ENCODE measurements around the gene NAGS.
A peak's percentile ranks its signal among the peaks of the same experiment; 100 is the strongest.
"Not testable (repeated sequence)": the region's sequence is repeated elsewhere in the genome, so short reads cannot be mapped to it uniquely, and the experiment has no call there.

NAGS gene

GRCh38 chr17:43970366-43970765 lies 34.1 kb upstream of the NAGS start:
- Histone ChIP-seq H3K36me3 (replicated peaks in 1 of 2; ENCODE audit: control insufficient read depth in 2 of 2, insufficient read depth in 2 of 2, low read length in 2 of 2) (no peaks in the 10 kb centered on the region), H3K4me2 (ENCODE audit: insufficient read depth, low read length, poor library complexity, severe bottlenecking) (no peak overlapping the region), H4K91ac (ENCODE audit: low read depth, low read length, poor library complexity) (no peak overlapping the region), H3K79me1 (ENCODE audit: low read depth, low read length) (no peaks in the 10 kb centered on the region), H4K8ac (ENCODE audit: low read depth, low read length) (no peak overlapping the region), H2AFZ (ENCODE audit: low read length) (no peak overlapping the region), H3K14ac (ENCODE audit: low read length) (no peak overlapping the region), H2BK15ac (ENCODE audit: low read length) (no peak overlapping the region), H2BK5ac (ENCODE audit: low read length) (no peak overlapping the region), H3K9ac (ENCODE audit: low read depth, low read length, poor library complexity) (no peak overlapping the region), H3K4me3 (ENCODE audit: low read length in 2 of 2) (no peak overlapping the region), H3K27ac (replicated peaks; ENCODE audit: low read length) (no peak overlapping the region), H3K4ac (ENCODE audit: low read length) (no peak overlapping the region), H3K4me1 (ENCODE audit: control insufficient read depth in 2 of 2, insufficient read depth in 1 of 2, low read depth in 1 of 2, low read length in 2 of 2) (peaks cover 3% of the 10 kb centered on the region in 2 donors), H2AK5ac (ENCODE audit: low read depth, low read length) (no peak overlapping the region), H2BK12ac (ENCODE audit: low read length) (no peak overlapping the region), H3K9me3 (replicated peaks in 1 of 2; ENCODE audit: control insufficient read depth in 2 of 2, insufficient read depth in 1 of 2, low read depth in 1 of 2, low read length in 2 of 2) (no peaks in the 10 kb centered on the region), H3K23ac (ENCODE audit: low read depth, low read length, poor library complexity) (no peak overlapping the region), H3K27me3 (ENCODE audit: control insufficient read depth in 3 of 3, insufficient read depth in 3 of 3, low read depth in 1 of 3, low read length in 3 of 3) (peaks cover 0 to 25% (median 0%) of the 10 kb centered on the region in 3 experiments), H3K18ac (ENCODE audit: low read length) (no peak overlapping the region), H2BK120ac (ENCODE audit: low read depth, low read length) (no peak overlapping the region)
- DNase-seq (ENCODE audit: low spot score) = no peak
- WGBS, 2 donors (ENCODE audit: extremely low coverage in 2 of 2, insufficient read length in 2 of 2, insufficient replicate concordance in 1 of 2) = no CpG with 5 or more reads among the region's 4 CpGs

DNA sequence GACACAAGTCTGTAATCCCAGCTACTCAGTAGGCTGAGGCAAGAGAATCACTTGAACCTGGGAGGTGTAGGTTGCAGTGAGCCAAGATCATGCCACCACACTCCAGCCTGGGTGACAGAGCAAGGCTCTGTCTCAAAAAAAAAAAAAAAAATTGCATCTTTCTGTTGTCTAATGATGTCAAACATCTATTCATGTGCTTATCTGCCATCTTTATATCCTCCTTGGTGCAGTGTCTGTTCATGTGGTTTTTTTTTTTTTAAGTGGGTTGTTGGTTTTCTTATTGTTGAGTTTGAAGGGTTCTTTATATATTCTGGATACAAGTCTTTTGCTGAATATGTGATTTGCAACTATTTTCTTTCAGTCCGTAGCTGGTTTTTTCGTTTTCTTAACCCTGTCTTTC lies 33.0 kb upstream of the NAGS start:
- H3K36me3 ChIP-seq (replicated peaks in 1 of 2; ENCODE audit: control insufficient read depth in 2 of 2, insufficient read depth in 2 of 2, low read length in 2 of 2); H3K9me3 ChIP-seq (replicated peaks in 1 of 2; ENCODE audit: control insufficient read depth in 2 of 2, insufficient read depth in 1 of 2, low read depth in 1 of 2, low read length in 2 of 2); H2BK15ac ChIP-seq (ENCODE audit: low read length); H4K8ac ChIP-seq (ENCODE audit: low read depth, low read length); H3K4me2 ChIP-seq (ENCODE audit: insufficient read depth, low read length, poor library complexity, severe bottlenecking); DNase-seq (ENCODE audit: low spot score); H2BK5ac ChIP-seq (ENCODE audit: low read length); H2AFZ ChIP-seq (ENCODE audit: low read length); H4K91ac ChIP-seq (ENCODE audit: low read depth, low read length, poor library complexity); H3K23ac ChIP-seq (ENCODE audit: low read depth, low read length, poor library complexity); H3K14ac ChIP-seq (ENCODE audit: low read length); H3K18ac ChIP-seq (ENCODE audit: low read length); H3K79me1 ChIP-seq (ENCODE audit: low read depth, low read length); H2BK120ac ChIP-seq (ENCODE audit: low read depth, low read length); H3K4me3 ChIP-seq (ENCODE audit: low read length in 2 of 2); H3K9ac ChIP-seq (ENCODE audit: low read depth, low read length, poor library complexity); H3K4ac ChIP-seq (ENCODE audit: low read length); H2AK5ac ChIP-seq (ENCODE audit: low read depth, low read length); H3K27ac ChIP-seq (replicated peaks; ENCODE audit: low read length); H2BK12ac ChIP-seq (ENCODE audit: low read length); H3K4me1 ChIP-seq (ENCODE audit: control insufficient read depth in 2 of 2, insufficient read depth in 1 of 2, low read depth in 1 of 2, low read length in 2 of 2): not testable (repeated sequence)
- H3K27me3 ChIP-seq (ENCODE audit: control insufficient read depth in 3 of 3, insufficient read depth in 3 of 3, low read depth in 1 of 3, low read length in 3 of 3) = peaks cover 0 to 23% (median 0%) of the 10 kb centered on the region in 3 experiments
- WGBS, 2 donors (ENCODE audit: extremely low coverage in 2 of 2, insufficient read length in 2 of 2, insufficient replicate concordance in 1 of 2) = no CpG with 5 or more reads among the region's 2 CpGs

DNA sequence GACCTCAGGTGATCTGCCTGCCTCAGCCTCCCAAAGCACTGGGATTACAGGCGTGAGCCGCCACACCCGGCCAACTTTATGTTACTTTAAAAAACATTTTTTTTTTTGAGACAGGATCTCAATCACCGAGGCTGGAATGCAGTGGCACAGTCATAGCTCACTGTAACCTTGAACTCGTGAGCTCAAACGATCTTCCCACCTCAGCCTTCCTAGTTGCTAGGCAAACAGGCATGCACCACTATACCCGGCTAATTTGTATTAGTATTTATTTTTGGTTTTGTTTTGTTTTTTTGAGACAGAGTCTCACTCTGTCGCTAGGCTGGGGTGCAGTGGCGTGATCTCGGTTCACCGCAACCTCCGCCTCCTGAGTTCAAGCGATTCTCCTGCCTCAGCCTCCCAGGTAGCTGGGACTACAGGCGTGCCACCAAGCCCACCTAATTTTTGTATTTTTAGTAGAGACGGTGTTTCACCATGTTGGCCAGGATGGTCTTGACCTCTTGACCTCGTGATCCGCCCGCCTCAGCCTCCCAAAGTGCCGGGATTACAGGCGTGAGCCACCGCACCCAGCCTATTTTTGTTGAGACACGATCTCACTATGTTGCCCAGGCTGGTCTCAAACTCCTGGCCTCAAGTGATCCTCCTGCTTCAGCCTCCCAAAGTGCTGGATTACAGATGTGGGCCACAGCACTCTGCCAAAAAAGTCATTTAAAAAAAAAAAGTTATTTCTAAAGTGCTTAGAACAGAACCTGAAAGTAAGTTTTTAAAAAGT lies 31.8 kb upstream of the NAGS start:
- H4K91ac ChIP-seq (ENCODE audit: low read depth, low read length, poor library complexity); H3K14ac ChIP-seq (ENCODE audit: low read length); H2BK5ac ChIP-seq (ENCODE audit: low read length); H3K36me3 ChIP-seq (replicated peaks in 1 of 2; ENCODE audit: control insufficient read depth in 2 of 2, insufficient read depth in 2 of 2, low read length in 2 of 2); H2AFZ ChIP-seq (ENCODE audit: low read length); H2AK5ac ChIP-seq (ENCODE audit: low read depth, low read length); H2BK15ac ChIP-seq (ENCODE audit: low read length); H3K4me2 ChIP-seq (ENCODE audit: insufficient read depth, low read length, poor library complexity, severe bottlenecking); H3K18ac ChIP-seq (ENCODE audit: low read length); H3K27ac ChIP-seq (replicated peaks; ENCODE audit: low read length); DNase-seq (ENCODE audit: low spot score); H2BK12ac ChIP-seq (ENCODE audit: low read length); H3K23ac ChIP-seq (ENCODE audit: low read depth, low read length, poor library complexity); H3K79me1 ChIP-seq (ENCODE audit: low read depth, low read length); H3K4me3 ChIP-seq (ENCODE audit: low read length in 2 of 2); H3K9ac ChIP-seq (ENCODE audit: low read depth, low read length, poor library complexity); H3K4ac ChIP-seq (ENCODE audit: low read length); H4K8ac ChIP-seq (ENCODE audit: low read depth, low read length); H3K9me3 ChIP-seq (replicated peaks in 1 of 2; ENCODE audit: control insufficient read depth in 2 of 2, insufficient read depth in 1 of 2, low read depth in 1 of 2, low read length in 2 of 2); H3K4me1 ChIP-seq (ENCODE audit: control insufficient read depth in 2 of 2, insufficient read depth in 1 of 2, low read depth in 1 of 2, low read length in 2 of 2); H2BK120ac ChIP-seq (ENCODE audit: low read depth, low read length): not testable (repeated sequence)
- no CpG with 5 or more reads among the region's 22 CpGs for WGBS, 2 donors (ENCODE audit: extremely low coverage in 2 of 2, insufficient read length in 2 of 2, insufficient replicate concordance in 1 of 2)
- peaks cover 0 to 22% (median 0%) of the 10 kb centered on the region in 3 experiments for H3K27me3 ChIP-seq (ENCODE audit: control insufficient read depth in 3 of 3, insufficient read depth in 3 of 3, low read depth in 1 of 3, low read length in 3 of 3)

- Histone ChIP-seq H2AFZ (ENCODE audit: low read length) (peak overlapping the region; percentile 49), H4K91ac (ENCODE audit: low read depth, low read length, poor library complexity) (no peak overlapping the region), H2BK12ac (ENCODE audit: low read length) (no peak overlapping the region), H4K8ac (ENCODE audit: low read depth, low read length) (no peak overlapping the region), H2AK5ac (ENCODE audit: low read depth, low read length) (no peak overlapping the region), H3K9me3 (replicated peaks in 1 of 2; ENCODE audit: control insufficient read depth in 2 of 2, insufficient read depth in 1 of 2, low read depth in 1 of 2, low read length in 2 of 2) (no peaks in the 10 kb centered on the region), H3K79me1 (ENCODE audit: low read depth, low read length) (no peaks in the 10 kb centered on the region), H3K4me3 (ENCODE audit: low read length in 2 of 2) (no peak overlapping the region), H2BK5ac (ENCODE audit: low read length) (no peak overlapping the region), H3K18ac (ENCODE audit: low read length) (peak overlapping the region; percentile 54), H3K4me2 (ENCODE audit: insufficient read depth, low read length, poor library complexity, severe bottlenecking) (no peak overlapping the region), H3K36me3 (replicated peaks in 1 of 2; ENCODE audit: control insufficient read depth in 2 of 2, insufficient read depth in 2 of 2, low read length in 2 of 2) (no peaks in the 10 kb centered on the region), H3K4ac (ENCODE audit: low read length) (no peak overlapping the region), H3K27me3 (ENCODE audit: control insufficient read depth in 3 of 3, insufficient read depth in 3 of 3, low read depth in 1 of 3, low read length in 3 of 3) (peaks cover 0 to 31% (median 0%) of the 10 kb centered on the region in 3 experiments), H3K27ac (replicated peaks; ENCODE audit: low read length) (no peak overlapping the region), H3K14ac (ENCODE audit: low read length) (no peak overlapping the region), H2BK120ac (ENCODE audit: low read depth, low read length) (no peak overlapping the region), H3K9ac (ENCODE audit: low read depth, low read length, poor library complexity) (no peak overlapping the region), H2BK15ac (ENCODE audit: low read length) (no peak overlapping the region), H3K23ac (ENCODE audit: low read depth, low read length, poor library complexity) (no peak overlapping the region), H3K4me1 (ENCODE audit: control insufficient read depth in 2 of 2, insufficient read depth in 1 of 2, low read depth in 1 of 2, low read length in 2 of 2) (peaks cover 3% of the 10 kb centered on the region in 2 donors)
- no CpG with 5 or more reads among the region's 14 CpGs for WGBS, 2 donors (ENCODE audit: extremely low coverage in 2 of 2, insufficient read length in 2 of 2, insufficient replicate concordance in 1 of 2)
- DNase-seq (ENCODE audit: low spot score) = no peak
These were observed 29.8 kb upstream of the NAGS start for GRCh38 chr17:43974382-43975266.

Data from neuronal stem cell (in vitro differentiated cells).